A549 (cell line): ENCODE measurements around the gene ORC3.

ENCODE experiments used
- KDM1A ChIP-seq: fragments of 200-600 bp; sonication (generic); IDR thresholded peaks from 2 replicates; pipeline ENCODE4 v1.6.1; 2016; ENCODE audit warnings: low read depth, mild to moderate bottlenecking
- POLR2A ChIP-seq: IDR thresholded peaks from 2 replicates; pipeline ENCODE4 v1.6.1; 2012; ENCODE audit warnings: mild to moderate bottlenecking, low read length
- REST ChIP-seq: fragments of 200-600 bp; sonication (generic); IDR thresholded peaks from 2 replicates; pipeline ENCODE4 v1.6.1; 2016; ENCODE audit warnings: antibody characterized with exemption, mild to moderate bottlenecking, moderate library complexity
- RNF2 ChIP-seq: fragments of 200-600 bp; sonication (generic); IDR thresholded peaks from 2 replicates; pipeline ENCODE4 v1.6.1; 2016; ENCODE audit warnings: low read depth, mild to moderate bottlenecking, antibody characterized with exemption, moderate library complexity, borderline replicate concordance
- TP53 ChIP-seq: fragments of 250-450 bp; sonication (Bioruptor Pico); IDR thresholded peaks from 2 replicates; pipeline ENCODE4 v1.5.0; 2021; ENCODE audit warnings: mild to moderate bottlenecking, moderate library complexity
- TF ChIP-seq, protein P1 (sequence below): fragments of >200 bp; sonication (Bioruptor Twin); formaldehyde crosslinking; IDR thresholded peaks from 3 replicates; pipeline ENCODE4 v1.5.1; 2016
- TF ChIP-seq, protein P2 (sequence below): fragments of >200 bp; sonication (Bioruptor Twin); formaldehyde crosslinking; IDR thresholded peaks from 3 replicates; pipeline ENCODE4 v1.6.1; 2016

DNA sequence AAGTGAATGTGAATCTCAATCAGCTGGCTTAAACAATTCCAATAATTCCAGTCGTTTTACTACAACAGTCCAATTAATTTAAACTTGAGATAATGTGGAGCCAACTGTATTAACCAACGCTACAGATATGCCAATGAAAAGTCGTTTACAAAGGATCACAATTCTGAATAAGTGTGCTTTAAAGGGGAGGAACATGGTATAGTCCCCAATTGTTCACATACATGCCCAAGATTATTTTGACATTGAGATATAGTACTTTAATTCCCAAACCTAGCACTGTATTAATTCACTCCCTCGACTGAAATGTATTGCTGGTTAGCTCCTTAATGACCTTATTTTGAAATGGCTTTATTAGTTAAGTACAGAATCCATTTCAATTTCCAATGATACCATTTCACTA is 109.6 kb downstream of the ORC3 start:
- TF ChIP-seq, protein P1, sequence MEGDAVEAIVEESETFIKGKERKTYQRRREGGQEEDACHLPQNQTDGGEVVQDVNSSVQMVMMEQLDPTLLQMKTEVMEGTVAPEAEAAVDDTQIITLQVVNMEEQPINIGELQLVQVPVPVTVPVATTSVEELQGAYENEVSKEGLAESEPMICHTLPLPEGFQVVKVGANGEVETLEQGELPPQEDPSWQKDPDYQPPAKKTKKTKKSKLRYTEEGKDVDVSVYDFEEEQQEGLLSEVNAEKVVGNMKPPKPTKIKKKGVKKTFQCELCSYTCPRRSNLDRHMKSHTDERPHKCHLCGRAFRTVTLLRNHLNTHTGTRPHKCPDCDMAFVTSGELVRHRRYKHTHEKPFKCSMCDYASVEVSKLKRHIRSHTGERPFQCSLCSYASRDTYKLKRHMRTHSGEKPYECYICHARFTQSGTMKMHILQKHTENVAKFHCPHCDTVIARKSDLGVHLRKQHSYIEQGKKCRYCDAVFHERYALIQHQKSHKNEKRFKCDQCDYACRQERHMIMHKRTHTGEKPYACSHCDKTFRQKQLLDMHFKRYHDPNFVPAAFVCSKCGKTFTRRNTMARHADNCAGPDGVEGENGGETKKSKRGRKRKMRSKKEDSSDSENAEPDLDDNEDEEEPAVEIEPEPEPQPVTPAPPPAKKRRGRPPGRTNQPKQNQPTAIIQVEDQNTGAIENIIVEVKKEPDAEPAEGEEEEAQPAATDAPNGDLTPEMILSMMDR: no peak
- TF ChIP-seq TP53 (CRISPR knock-in tag) (no peak), POLR2A (no peak), RNF2 (no peak), KDM1A (no peak), REST (no peak)
- TF ChIP-seq, protein P2, sequence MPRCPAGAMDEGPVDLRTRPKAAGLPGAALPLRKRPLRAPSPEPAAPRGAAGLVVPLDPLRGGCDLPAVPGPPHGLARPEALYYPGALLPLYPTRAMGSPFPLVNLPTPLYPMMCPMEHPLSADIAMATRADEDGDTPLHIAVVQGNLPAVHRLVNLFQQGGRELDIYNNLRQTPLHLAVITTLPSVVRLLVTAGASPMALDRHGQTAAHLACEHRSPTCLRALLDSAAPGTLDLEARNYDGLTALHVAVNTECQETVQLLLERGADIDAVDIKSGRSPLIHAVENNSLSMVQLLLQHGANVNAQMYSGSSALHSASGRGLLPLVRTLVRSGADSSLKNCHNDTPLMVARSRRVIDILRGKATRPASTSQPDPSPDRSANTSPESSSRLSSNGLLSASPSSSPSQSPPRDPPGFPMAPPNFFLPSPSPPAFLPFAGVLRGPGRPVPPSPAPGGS: no peak
